ENCODE measurements around the gene RRAGC. TPM values are rescaled to one million over a fixed set of nuclear protein-coding genes. Genes with fewer than 3 reads are reported as not detected.

RRAGC gene
- polyA plus RNA-seq, 3 donors = 6.6 to 10.4 (median 8.0) TPM

- no peak for TF ChIP-seq CTCF (IDR thresholded peaks at IDR 0.05)
- no peak overlapping the region for H3K4me2 ChIP-seq (replicated peaks; ENCODE audit: extremely low read depth, low read length, poor library complexity, severe bottlenecking)
- H4K20me1 ChIP-seq (ENCODE audit: insufficient read depth, low read length) = no peaks in the 10 kb centered on the region
- intact Hi-C loops (cut with micrococcal nuclease) = loop anchor here (10.0 kb wide), 2 partner anchors 787 to 807 kb away; partner anchors contain the start of gene POU3F1 (in 1 of the 2)
- Mint-ChIP-seq H3K36me3 (no peaks in the 10 kb centered on the region), H3K27ac (no peak overlapping the region), H3K27me3 (ENCODE audit: low read depth in 3 of 3) (peaks cover 0 to 2% (median 0%) of the 10 kb centered on the region in 3 donors), H3K9me3 (no peaks in the 10 kb centered on the region), H3K4me1 (peaks cover 43% of the 10 kb centered on the region), H3K4me3 (no peak overlapping the region)
- WGBS (ENCODE audit: insufficient coverage) = 90% methylated on average over 5 of the region's 6 CpGs
- H3K79me2 ChIP-seq (ENCODE audit: insufficient read depth, low read length) = no peaks in the 10 kb centered on the region
- no peak for DNase-seq
- H3K9me3 ChIP-seq (replicated peaks in 1 of 2; ENCODE audit: control insufficient read depth in 1 of 2, insufficient read depth in 1 of 2, low read length in 2 of 2) = no peaks in the 10 kb centered on the region
- no peak overlapping the region for H3K4me3 ChIP-seq (replicated peaks in 1 of 3; ENCODE audit: low read depth in 2 of 3, low read length in 3 of 3)
- H3K36me3 ChIP-seq (replicated peaks in 1 of 2; ENCODE audit: control insufficient read depth in 1 of 2, insufficient read depth in 2 of 2, low read length in 2 of 2) = no peaks in the 10 kb centered on the region
- H3K27ac ChIP-seq (ENCODE audit: low read depth in 1 of 2, low read length in 2 of 2) = no peak overlapping the region
- no peaks in the 10 kb centered on the region for H3K27me3 ChIP-seq (ENCODE audit: control insufficient read depth in 2 of 2, insufficient read depth in 2 of 2, low read length in 2 of 2)
- peaks cover 30 to 36% of the 10 kb centered on the region in 2 donors for H3K4me1 ChIP-seq (ENCODE audit: control insufficient read depth in 1 of 2, insufficient read depth in 2 of 2, low read length in 2 of 2)
- no peak overlapping the region for H2AFZ ChIP-seq (ENCODE audit: insufficient read depth, low read depth, low read length, poor library complexity, severe bottlenecking)
- H3K9ac ChIP-seq (ENCODE audit: insufficient read depth, low read length, poor library complexity, severe bottlenecking) = no peak overlapping the region
Observed at GRCh38 chr1:38831731-38832369, 27.7 kb downstream of the RRAGC start.

DNA sequence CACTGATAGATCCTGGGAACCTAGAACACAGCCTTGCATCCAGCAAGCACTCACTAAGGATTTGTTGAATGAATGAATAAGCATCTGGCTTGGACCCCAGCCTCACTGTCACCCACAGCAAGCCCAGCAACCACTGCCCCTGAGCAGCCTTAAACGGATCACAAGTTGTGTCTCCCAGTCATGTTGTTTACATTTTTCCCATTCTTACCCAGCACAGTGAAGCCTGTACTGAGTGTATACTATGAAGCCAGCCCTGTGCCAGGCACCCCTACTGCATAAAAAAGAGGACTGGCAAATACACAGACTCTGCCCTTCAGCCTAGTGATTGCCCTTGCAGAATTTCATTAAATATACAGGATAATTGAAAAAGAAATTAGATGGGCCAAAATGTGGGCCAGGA lies 30.2 kb downstream of the RRAGC start:
- no peak overlapping the region for H3K27ac Mint-ChIP-seq
- WGBS (ENCODE audit: insufficient coverage) = 100% methylated on average over 1 of the region's 1 CpG
- intact Hi-C loops (cut with micrococcal nuclease) = no loop called here

More for the DNA sequence above, 30.2 kb downstream of the RRAGC start:
- Histone ChIP-seq H3K9ac (ENCODE audit: insufficient read depth, low read length, poor library complexity, severe bottlenecking) (no peak overlapping the region), H4K20me1 (ENCODE audit: insufficient read depth, low read length) (no peaks in the 10 kb centered on the region), H2AFZ (ENCODE audit: insufficient read depth, low read depth, low read length, poor library complexity, severe bottlenecking) (no peak overlapping the region), H3K4me3 (replicated peaks in 1 of 3; ENCODE audit: low read depth in 2 of 3, low read length in 3 of 3) (no peak overlapping the region), H3K4me2 (replicated peaks; ENCODE audit: extremely low read depth, low read length, poor library complexity, severe bottlenecking) (no peak overlapping the region), H3K27ac (ENCODE audit: low read depth in 1 of 2, low read length in 2 of 2) (no peak overlapping the region), H3K4me1 (ENCODE audit: control insufficient read depth in 1 of 2, insufficient read depth in 2 of 2, low read length in 2 of 2) (peaks cover 16 to 19% of the 10 kb centered on the region in 2 donors), H3K9me3 (replicated peaks in 1 of 2; ENCODE audit: control insufficient read depth in 1 of 2, insufficient read depth in 1 of 2, low read length in 2 of 2) (no peaks in the 10 kb centered on the region), H3K36me3 (replicated peaks in 1 of 2; ENCODE audit: control insufficient read depth in 1 of 2, insufficient read depth in 2 of 2, low read length in 2 of 2) (no peaks in the 10 kb centered on the region), H3K27me3 (ENCODE audit: control insufficient read depth in 2 of 2, insufficient read depth in 2 of 2, low read length in 2 of 2) (no peaks in the 10 kb centered on the region), H3K79me2 (ENCODE audit: insufficient read depth, low read length) (no peaks in the 10 kb centered on the region)
- no peaks in the 10 kb centered on the region for H3K36me3 Mint-ChIP-seq
- H3K27me3 Mint-ChIP-seq (ENCODE audit: low read depth in 3 of 3) = peaks cover 0 to 2% (median 2%) of the 10 kb centered on the region in 3 donors
- peaks cover 21% of the 10 kb centered on the region for H3K4me1 Mint-ChIP-seq
- H3K9me3 Mint-ChIP-seq = no peaks in the 10 kb centered on the region
- H3K4me3 Mint-ChIP-seq = no peak overlapping the region
- no peak for DNase-seq
- no peak for TF ChIP-seq CTCF (IDR thresholded peaks at IDR 0.05)
